Measurements from ENCODE around the gene LSM4. TPM values are rescaled to one million over a fixed set of nuclear protein-coding genes. Genes with fewer than 3 reads are reported as not detected.

Gene LSM4
- total RNA-seq, 4 donors from 2014 or later: 122 to 294 (median 193) TPM

- Histone ChIP-seq H3K36me3 (no peaks in the 10 kb centered on the region), H3K27ac (peak overlapping the region; percentile 66 to 89 (median 86)), H3K4me3 (no peak overlapping the region), H3K9me3 (no peaks in the 10 kb centered on the region), H3K27me3 (no peaks in the 10 kb centered on the region), H3K4me1 (peaks cover 0 to 5% of the 10 kb centered on the region in 2 donors)
- ATAC-seq (no peak), DNase-seq (no peak)
- TF ChIP-seq CTCF (IDR thresholded peaks at IDR 0.05 in 4 of 5, conservative IDR thresholded peaks at IDR 0.05 in 1 of 5): no peak
- TF ChIP-seq POLR2A (IDR thresholded peaks at IDR 0.05): no peak
- in situ Hi-C loops (cut with MboI; ENCODE audit: low sequenced_read_pairs in 4 of 4): no loop called here
- intact Hi-C loops (cut with DNase I; ENCODE audit: low total_unique reads): no loop called here
Observed at GRCh38 chr19:18338541-18338940, 15.7 kb upstream of the LSM4 start.

- DNase-seq (no peak), ATAC-seq (no peak)
- intact Hi-C loops (cut with DNase I; ENCODE audit: low total_unique reads): no loop called here
- H3K27me3 ChIP-seq: no peaks in the 10 kb centered on the region
- peak overlapping the region in 2 of 4 donors; percentile 84 to 87 for H3K27ac ChIP-seq
- peaks cover 0 to 2% of the 10 kb centered on the region in 2 donors for H3K4me1 ChIP-seq
- H3K4me3 ChIP-seq: no peak overlapping the region
- in situ Hi-C loops (cut with MboI; ENCODE audit: low sequenced_read_pairs in 4 of 4): no loop called here
- TF ChIP-seq POLR2A (IDR thresholded peaks at IDR 0.05) (no peak), CTCF (IDR thresholded peaks at IDR 0.05 in 4 of 5, conservative IDR thresholded peaks at IDR 0.05 in 1 of 5) (no peak)
- no peaks in the 10 kb centered on the region for H3K36me3 ChIP-seq
- H3K9me3 ChIP-seq: no peaks in the 10 kb centered on the region
Observed at GRCh38 chr19:18336121-18336520, 13.2 kb upstream of the LSM4 start.

GRCh38 chr19:18333680-18334079 is 10.8 kb upstream of the LSM4 start:
- intact Hi-C loops (cut with DNase I; ENCODE audit: low total_unique reads): no loop called here
- Histone ChIP-seq H3K9me3 (no peaks in the 10 kb centered on the region), H3K4me1 (peaks cover 7 to 13% of the 10 kb centered on the region in 2 donors), H3K36me3 (no peaks in the 10 kb centered on the region), H3K4me3 (no peak overlapping the region), H3K27ac (no peak overlapping the region), H3K27me3 (no peaks in the 10 kb centered on the region)
- no peak for TF ChIP-seq CTCF (IDR thresholded peaks at IDR 0.05 in 4 of 5, conservative IDR thresholded peaks at IDR 0.05 in 1 of 5)
- no peak for TF ChIP-seq POLR2A (IDR thresholded peaks at IDR 0.05)
- in situ Hi-C loops (cut with MboI; ENCODE audit: low sequenced_read_pairs in 4 of 4): no loop called here
- ATAC-seq (no peak), DNase-seq (no peak)

GRCh38 chr19:18332917-18333530 is 10.1 kb upstream of the LSM4 start:
- H3K27me3 ChIP-seq: no peaks in the 10 kb centered on the region
- no peaks in the 10 kb centered on the region for H3K9me3 ChIP-seq
- ATAC-seq (no peak), DNase-seq (no peak)
- H3K4me1 ChIP-seq: peaks cover 8 to 14% of the 10 kb centered on the region in 2 donors
- H3K36me3 ChIP-seq: no peaks in the 10 kb centered on the region
- TF ChIP-seq POLR2A (IDR thresholded peaks at IDR 0.05) (no peak), CTCF (IDR thresholded peaks at IDR 0.05 in 4 of 5, conservative IDR thresholded peaks at IDR 0.05 in 1 of 5) (no peak)
- H3K27ac ChIP-seq: no peak overlapping the region
- in situ Hi-C loops (cut with MboI; ENCODE audit: low sequenced_read_pairs in 4 of 4) (no loop called here), intact Hi-C loops (cut with DNase I; ENCODE audit: low total_unique reads) (no loop called here)
- H3K4me3 ChIP-seq: no peak overlapping the region

- no peaks in the 10 kb centered on the region for H3K36me3 ChIP-seq
- no peak for ATAC-seq
- TF ChIP-seq POLR2A (IDR thresholded peaks at IDR 0.05) (no peak), CTCF (IDR thresholded peaks at IDR 0.05 in 4 of 5, conservative IDR thresholded peaks at IDR 0.05 in 1 of 5) (no peak)
Observed at GRCh38 chr19:18330868-18331267, 8.0 kb upstream of the LSM4 start.

More at GRCh38 chr19:18330868-18331267, 8.0 kb upstream of the LSM4 start:
- intact Hi-C loops (cut with DNase I; ENCODE audit: low total_unique reads): no loop called here
- H3K4me3 ChIP-seq: no peak overlapping the region
- H3K27me3 ChIP-seq: no peaks in the 10 kb centered on the region
- no peak for DNase-seq
- no peaks in the 10 kb centered on the region for H3K9me3 ChIP-seq
- in situ Hi-C loops (cut with MboI; ENCODE audit: low sequenced_read_pairs in 4 of 4): no loop called here
- peaks cover 8 to 14% of the 10 kb centered on the region in 2 donors for H3K4me1 ChIP-seq
- no peak overlapping the region for H3K27ac ChIP-seq

Measured in gastrocnemius medialis (tissue), 4 donors.